Hepatocyte (in vitro differentiated cells): ENCODE measurements around the gene ZBTB20. TPM values are rescaled to one million over a fixed set of nuclear protein-coding genes. Genes with fewer than 3 reads are reported as not detected.

Experiments
- DNase-seq: peaks from one replicate; pipeline ENCODE4 v3.0.0-alpha.2; 2016; ENCODE audit warnings: low spot score
- H2AFZ ChIP-seq: fragments of 200-600 bp; sonication (generic); 2 replicates; pipeline ENCODE4 v1.6.0; 2016; ENCODE audit warnings: antibody characterized with exemption, mild to moderate bottlenecking
- H3K27ac ChIP-seq: fragments of 200-600 bp; sonication (generic); 2 replicates; pipeline ENCODE4 v1.5.1; 2016; ENCODE audit warnings: mild to moderate bottlenecking
- H3K27me3 ChIP-seq: fragments of 200-600 bp; sonication (generic); 2 replicates; pipeline ENCODE4 v1.6.1; 2016
- H3K36me3 ChIP-seq: fragments of 200-600 bp; sonication (generic); replicated peaks from 2 replicates; pipeline ENCODE4 v1.5.1; 2016; ENCODE audit warnings: low read depth; ENCODE audit not compliant: insufficient read depth
- H3K4me1 ChIP-seq: fragments of 200-600 bp; sonication (generic); 2 replicates; pipeline ENCODE4 v1.5.1; 2016; ENCODE audit warnings: mild to moderate bottlenecking, moderate library complexity; ENCODE audit not compliant: insufficient read depth
- H3K4me2 ChIP-seq: fragments of 200-600 bp; sonication (generic); 2 replicates; pipeline ENCODE4 v1.6.0; 2016
- H3K4me3 ChIP-seq: fragments of 200-600 bp; sonication (generic); 2 replicates; pipeline ENCODE4 v1.5.1; 2016; ENCODE audit warnings: mild to moderate bottlenecking
- H3K79me2 ChIP-seq: fragments of 200-600 bp; sonication (generic); 2 replicates; pipeline ENCODE4 v1.6.0; 2017; ENCODE audit warnings: mild to moderate bottlenecking
- H3K9me2 ChIP-seq: fragments of 200-600 bp; sonication (generic); replicated peaks from 2 replicates; pipeline ENCODE4 v1.6.0; 2017; ENCODE audit warnings: mild to moderate bottlenecking; ENCODE audit not compliant: insufficient read depth
- H3K9me3 ChIP-seq: fragments of 200-600 bp; sonication (generic); 2 replicates; pipeline ENCODE4 v1.5.1; 2016; ENCODE audit warnings: low read depth, mild to moderate bottlenecking
- H4K20me1 ChIP-seq: fragments of 200-600 bp; sonication (generic); 2 replicates; pipeline ENCODE4 v1.6.0; 2016; ENCODE audit warnings: mild to moderate bottlenecking; ENCODE audit not compliant: insufficient read depth, poor library complexity, severe bottlenecking
- EZH2 ChIP-seq: fragments of 200-600 bp; sonication (generic); IDR thresholded peaks from 2 replicates; pipeline ENCODE4 v1.6.1; 2016; ENCODE audit warnings: antibody characterized with exemption, mild to moderate bottlenecking, borderline replicate concordance
- EZH2phosphoT487 ChIP-seq: fragments of 200-600 bp; sonication (generic); IDR thresholded peaks from one replicate; pipeline ENCODE4 v1.6.1; 2018; ENCODE audit warnings: antibody characterized with exemption, mild to moderate bottlenecking, low read depth, moderate library complexity; ENCODE audit not compliant: unreplicated experiment, severe bottlenecking
- WGBS: methylation state at CpG from one replicate; pipeline ENCODE4 v1.1.6; 2016; ENCODE audit warnings: low lambda C conversion rate; ENCODE audit errors: missing lambda C conversion rate; 5-methylcytosine and 5-hydroxymethylcytosine counted together
- polyA plus RNA-seq: library from polyadenylated mRNA; unstranded; fragments of >200 nt; fragmentation: Nextera tagmentation; extraction: Ambion mirVana; gene quantifications from 2 replicates; pipeline ENCODE4 v1.2.1, GENCODE V29; 2016
- total RNA-seq: library from RNA; depleted of rRNA; stranded (reverse); fragments of >200 nt; gene quantifications from 2 replicates; pipeline ENCODE4 v1.2.3, GENCODE V29; 2014
- TF ChIP-seq, protein P1 (sequence below): fragments of 200-600 bp; sonication (generic); IDR thresholded peaks from 2 replicates; pipeline ENCODE4 v1.5.1; 2016; ENCODE audit warnings: antibody characterized with exemption, mild to moderate bottlenecking; ENCODE audit not compliant: poor library complexity

ZBTB20 gene
- total and polyA plus RNA-seq, 2 experiments from 2014 or later = 25.8 to 28.0 TPM

DNA sequence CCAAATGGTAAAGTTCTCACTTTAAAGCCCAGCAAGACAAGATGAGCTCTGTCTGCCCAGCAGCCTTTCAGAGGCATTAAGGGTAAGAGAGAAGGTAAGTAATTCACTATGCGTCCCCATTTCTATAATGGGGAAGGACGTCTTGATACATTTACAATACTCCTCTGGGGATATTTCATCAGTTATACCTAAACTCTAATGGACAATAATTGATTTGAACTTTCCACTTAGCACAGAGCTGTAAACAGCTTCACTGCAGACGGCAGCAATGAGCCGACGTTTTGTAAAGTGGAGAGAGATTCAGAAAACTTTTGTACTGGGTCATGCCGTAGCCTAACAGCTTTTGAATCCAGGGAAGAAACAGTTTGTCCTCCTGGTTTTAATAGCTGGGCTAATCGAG, 725.9 kb downstream of the ZBTB20 start:
- Histone ChIP-seq H2AFZ (no peak overlapping the region), H3K4me1 (peaks cover 4% of the 10 kb centered on the region), H3K9me2 (no peaks in the 10 kb centered on the region), H3K4me3 (no peak overlapping the region), H3K4me2 (peak overlapping the region; percentile 20), H3K36me3 (no peaks in the 10 kb centered on the region), H3K9me3 (no peaks in the 10 kb centered on the region), H4K20me1 (no peaks in the 10 kb centered on the region), H3K27me3 (no peaks in the 10 kb centered on the region), H3K79me2 (peaks cover 2% of the 10 kb centered on the region), H3K27ac (peak overlapping the region; percentile 0)
- WGBS = 38% methylated on average over 7 of the region's 7 CpGs
- no peak for TF ChIP-seq EZH2phosphoT487
- TF ChIP-seq, protein P1, sequence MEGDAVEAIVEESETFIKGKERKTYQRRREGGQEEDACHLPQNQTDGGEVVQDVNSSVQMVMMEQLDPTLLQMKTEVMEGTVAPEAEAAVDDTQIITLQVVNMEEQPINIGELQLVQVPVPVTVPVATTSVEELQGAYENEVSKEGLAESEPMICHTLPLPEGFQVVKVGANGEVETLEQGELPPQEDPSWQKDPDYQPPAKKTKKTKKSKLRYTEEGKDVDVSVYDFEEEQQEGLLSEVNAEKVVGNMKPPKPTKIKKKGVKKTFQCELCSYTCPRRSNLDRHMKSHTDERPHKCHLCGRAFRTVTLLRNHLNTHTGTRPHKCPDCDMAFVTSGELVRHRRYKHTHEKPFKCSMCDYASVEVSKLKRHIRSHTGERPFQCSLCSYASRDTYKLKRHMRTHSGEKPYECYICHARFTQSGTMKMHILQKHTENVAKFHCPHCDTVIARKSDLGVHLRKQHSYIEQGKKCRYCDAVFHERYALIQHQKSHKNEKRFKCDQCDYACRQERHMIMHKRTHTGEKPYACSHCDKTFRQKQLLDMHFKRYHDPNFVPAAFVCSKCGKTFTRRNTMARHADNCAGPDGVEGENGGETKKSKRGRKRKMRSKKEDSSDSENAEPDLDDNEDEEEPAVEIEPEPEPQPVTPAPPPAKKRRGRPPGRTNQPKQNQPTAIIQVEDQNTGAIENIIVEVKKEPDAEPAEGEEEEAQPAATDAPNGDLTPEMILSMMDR = no peak
- DNase-seq = no peak

DNA sequence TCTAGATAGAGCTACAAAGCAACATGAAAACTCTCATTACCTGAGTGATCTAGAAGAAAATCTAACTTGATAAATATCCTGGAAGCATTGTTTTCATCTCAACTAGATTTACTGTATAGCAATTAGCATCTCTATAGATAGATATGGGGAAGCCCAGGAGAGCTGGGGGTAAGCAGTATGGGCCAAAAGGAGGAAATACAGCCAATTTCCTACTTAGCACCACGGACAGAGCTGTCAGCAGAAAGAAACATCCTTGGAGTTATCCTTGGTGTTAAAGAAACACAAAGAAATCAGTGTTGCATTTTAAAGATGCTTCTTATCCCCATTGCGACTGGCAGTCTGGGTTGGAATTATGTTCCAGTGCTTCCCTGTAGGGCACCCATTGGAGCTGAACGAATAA, 727.0 kb downstream of the ZBTB20 start:
- Histone ChIP-seq H3K27ac (no peak overlapping the region), H3K4me2 (no peak overlapping the region), H3K36me3 (no peaks in the 10 kb centered on the region), H3K9me3 (no peaks in the 10 kb centered on the region), H3K79me2 (peaks cover 2% of the 10 kb centered on the region), H2AFZ (no peak overlapping the region), H3K4me3 (no peak overlapping the region), H4K20me1 (no peaks in the 10 kb centered on the region), H3K9me2 (no peaks in the 10 kb centered on the region), H3K4me1 (peaks cover 4% of the 10 kb centered on the region), H3K27me3 (no peaks in the 10 kb centered on the region)
- no peak for DNase-seq
- TF ChIP-seq, protein P1 = no peak
- TF ChIP-seq EZH2phosphoT487 (no peak), EZH2 (no peak)
- 65% methylated on average over 3 of the region's 3 CpGs for WGBS

DNA sequence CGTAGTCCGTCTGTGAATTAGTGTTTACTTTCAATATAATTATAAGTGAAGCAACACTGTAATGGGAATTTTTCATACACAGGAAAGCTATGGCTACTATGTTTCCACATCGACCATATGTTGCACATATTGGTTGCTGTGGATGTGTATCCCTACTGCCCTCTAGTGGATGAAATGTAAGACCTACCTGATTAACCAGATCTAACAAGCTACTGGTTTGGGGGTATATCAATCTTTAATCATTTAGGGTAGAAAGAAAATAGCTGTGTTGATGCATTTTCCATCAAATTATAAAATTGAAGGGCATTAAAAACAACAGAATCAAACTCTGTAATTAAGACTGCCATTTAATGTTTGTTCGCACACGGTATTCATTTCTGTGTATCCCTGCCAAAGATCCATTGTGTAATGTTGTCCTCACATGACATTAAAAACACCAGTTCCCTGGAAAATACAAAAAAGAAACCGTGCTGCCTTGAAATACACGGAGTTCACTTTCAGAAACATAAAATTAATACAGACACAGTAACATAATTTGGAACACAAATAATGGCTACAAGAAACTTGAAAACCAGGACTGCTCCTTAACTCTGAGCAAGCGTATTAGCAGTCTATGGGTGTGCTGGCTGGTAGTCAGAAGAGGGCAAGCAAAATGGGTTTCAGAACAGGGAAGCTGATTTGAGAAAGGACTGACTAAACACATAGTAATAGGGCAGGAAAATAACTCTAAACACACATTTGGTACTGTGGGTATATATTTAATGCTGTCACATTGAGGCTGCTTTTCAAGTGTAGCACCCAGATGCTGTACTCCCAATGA, 728.2 kb downstream of the ZBTB20 start:
- WGBS = 45% methylated on average over 8 of the region's 8 CpGs
- Histone ChIP-seq H3K27me3 (no peaks in the 10 kb centered on the region), H4K20me1 (no peaks in the 10 kb centered on the region), H3K4me3 (no peak overlapping the region), H3K27ac (no peak overlapping the region), H3K36me3 (no peaks in the 10 kb centered on the region), H3K4me1 (peaks cover 4% of the 10 kb centered on the region), H3K4me2 (no peak overlapping the region), H3K9me3 (no peaks in the 10 kb centered on the region), H2AFZ (no peak overlapping the region), H3K79me2 (peaks cover 2% of the 10 kb centered on the region), H3K9me2 (no peaks in the 10 kb centered on the region)
- DNase-seq = peak; percentile 73
- TF ChIP-seq EZH2phosphoT487 = no peak
- TF ChIP-seq, protein P1 = peak; percentile 72
